Stomach smooth muscle (tissue), 2 donors: Measurements from ENCODE around the gene PSD4.

ENCODE experiments used
- H3K27ac ChIP-seq: one replicate; pipeline ENCODE4 v1.7.0; 2013; ENCODE audit warnings: mild to moderate bottlenecking, low read length, inconsistent platforms
- H3K27me3 ChIP-seq, 2 donors: one replicate each; pipeline ENCODE4 v1.7.0; 2013; ENCODE audit warnings: low read length in 2 of 2; ENCODE audit not compliant: insufficient read depth in 2 of 2, control insufficient read depth in 1 of 2
- H3K36me3 ChIP-seq, 2 donors: one replicate each; pipeline ENCODE4 v1.7.0; 2013; ENCODE audit warnings: low read length in 2 of 2; ENCODE audit not compliant: control insufficient read depth in 2 of 2, insufficient read depth in 2 of 2
- H3K4me1 ChIP-seq: one replicate; pipeline ENCODE4 v1.7.0; 2013; ENCODE audit warnings: low read length; ENCODE audit not compliant: control insufficient read depth, insufficient read depth
- H3K4me3 ChIP-seq, 2 donors: one replicate each; pipeline ENCODE4 v1.7.0; 2013; ENCODE audit warnings: low read length in 2 of 2
- H3K9ac ChIP-seq, 2 donors: one replicate each; pipeline ENCODE4 v1.7.0; 2013; ENCODE audit warnings: low read length in 2 of 2, mild to moderate bottlenecking in 1 of 2
- H3K9me3 ChIP-seq, 2 donors: one replicate each; pipeline ENCODE4 v1.7.0; 2013; ENCODE audit warnings: low read length in 2 of 2; ENCODE audit not compliant: control insufficient read depth in 2 of 2
- donor health status: healthy.
- donor health status: Pancreatic carcinoma.

PSD4 gene

GRCh38 chr2:113212245-113213060, 38.7 kb downstream of the PSD4 start:
- H3K4me3 ChIP-seq = no peak overlapping the region
- H3K27me3 ChIP-seq = no peaks in the 10 kb centered on the region
- no peaks in the 10 kb centered on the region for H3K9me3 ChIP-seq
- no peaks in the 10 kb centered on the region for H3K36me3 ChIP-seq
- H3K9ac ChIP-seq = no peak overlapping the region
- peaks cover 16% of the 10 kb centered on the region for H3K4me1 ChIP-seq
- peak overlapping the region; percentile 11 for H3K27ac ChIP-seq

- Histone ChIP-seq H3K4me1 (peaks cover 16% of the 10 kb centered on the region), H3K9me3 (no peaks in the 10 kb centered on the region), H3K27ac (peak overlapping the region; percentile 11), H3K9ac (no peak overlapping the region), H3K36me3 (no peaks in the 10 kb centered on the region), H3K4me3 (no peak overlapping the region), H3K27me3 (no peaks in the 10 kb centered on the region)
Measured at GRCh38 chr2:113213061-113213930, 39.5 kb downstream of the PSD4 start.

- H3K9ac ChIP-seq = no peak overlapping the region
- no peaks in the 10 kb centered on the region for H3K9me3 ChIP-seq
- peaks cover 16% of the 10 kb centered on the region for H3K4me1 ChIP-seq
- no peaks in the 10 kb centered on the region for H3K27me3 ChIP-seq
- H3K4me3 ChIP-seq = no peak overlapping the region
- no peak overlapping the region for H3K27ac ChIP-seq
- no peaks in the 10 kb centered on the region for H3K36me3 ChIP-seq
Measured at GRCh38 chr2:113214141-113214540, 40.4 kb downstream of the PSD4 start.

GRCh38 chr2:113215056-113215455, 41.3 kb downstream of the PSD4 start:
- Histone ChIP-seq H3K27ac (no peak overlapping the region), H3K36me3 (no peaks in the 10 kb centered on the region), H3K9me3 (no peaks in the 10 kb centered on the region), H3K9ac (no peak overlapping the region), H3K4me1 (peaks cover 11% of the 10 kb centered on the region), H3K27me3 (no peaks in the 10 kb centered on the region), H3K4me3 (no peak overlapping the region)

- H3K4me3 ChIP-seq = no peak overlapping the region
- no peak overlapping the region for H3K27ac ChIP-seq
- no peaks in the 10 kb centered on the region for H3K27me3 ChIP-seq
- no peak overlapping the region for H3K9ac ChIP-seq
- H3K36me3 ChIP-seq = no peaks in the 10 kb centered on the region
- H3K4me1 ChIP-seq = peaks cover 8% of the 10 kb centered on the region
- no peaks in the 10 kb centered on the region for H3K9me3 ChIP-seq
Measured at GRCh38 chr2:113216321-113216720, 42.5 kb downstream of the PSD4 start.

- H3K9ac ChIP-seq = no peak overlapping the region
- no peaks in the 10 kb centered on the region for H3K27me3 ChIP-seq
- no peak overlapping the region for H3K27ac ChIP-seq
- H3K4me1 ChIP-seq = peaks cover 6% of the 10 kb centered on the region
- H3K9me3 ChIP-seq = no peaks in the 10 kb centered on the region
- no peak overlapping the region for H3K4me3 ChIP-seq
- H3K36me3 ChIP-seq = no peaks in the 10 kb centered on the region
Measured at GRCh38 chr2:113216891-113217454, 43.2 kb downstream of the PSD4 start.

GRCh38 chr2:113217455-113218282, 43.9 kb downstream of the PSD4 start:
- no peak overlapping the region for H3K27ac ChIP-seq
- H3K4me1 ChIP-seq = peaks cover 2% of the 10 kb centered on the region
- no peaks in the 10 kb centered on the region for H3K27me3 ChIP-seq
- H3K9me3 ChIP-seq = no peaks in the 10 kb centered on the region
- no peaks in the 10 kb centered on the region for H3K36me3 ChIP-seq
- H3K9ac ChIP-seq = no peak overlapping the region
- no peak overlapping the region for H3K4me3 ChIP-seq

- no peaks in the 10 kb centered on the region for H3K4me1 ChIP-seq
- no peaks in the 10 kb centered on the region for H3K27me3 ChIP-seq
- no peak overlapping the region for H3K27ac ChIP-seq
- no peaks in the 10 kb centered on the region for H3K9me3 ChIP-seq
- no peaks in the 10 kb centered on the region for H3K36me3 ChIP-seq
- H3K4me3 ChIP-seq = no peak overlapping the region
- no peak overlapping the region for H3K9ac ChIP-seq
Measured at GRCh38 chr2:113218283-113219091, 44.7 kb downstream of the PSD4 start.

- H3K4me1 ChIP-seq = no peaks in the 10 kb centered on the region
- H3K27me3 ChIP-seq = no peaks in the 10 kb centered on the region
- H3K9ac ChIP-seq = no peak overlapping the region
- H3K36me3 ChIP-seq = no peaks in the 10 kb centered on the region
- no peaks in the 10 kb centered on the region for H3K9me3 ChIP-seq
- no peak overlapping the region for H3K27ac ChIP-seq
- H3K4me3 ChIP-seq = no peak overlapping the region
Measured at GRCh38 chr2:113219092-113219441, 45.3 kb downstream of the PSD4 start.

- no peak overlapping the region for H3K4me3 ChIP-seq
- H3K27me3 ChIP-seq = no peaks in the 10 kb centered on the region
- no peaks in the 10 kb centered on the region for H3K4me1 ChIP-seq
- no peak overlapping the region for H3K27ac ChIP-seq
- H3K9ac ChIP-seq = no peak overlapping the region
- H3K36me3 ChIP-seq = no peaks in the 10 kb centered on the region
- no peaks in the 10 kb centered on the region for H3K9me3 ChIP-seq
Measured at GRCh38 chr2:113219525-113219888, 45.7 kb downstream of the PSD4 start.
